ENCODE data around the gene CREB5. TPM values are rescaled to one million over a fixed set of nuclear protein-coding genes. Genes with fewer than 3 reads are reported as not detected.

The CREB5 gene
- total and polyA plus RNA-seq, 2 donors (not counting 3 experiments of a cell fraction or from before 2014, with no cell fraction given), result 19.6 to 28.4 TPM

GRCh38 chr7:28703037-28703765 lies 290.9 kb downstream of the CREB5 start:
- no TSS peak for BruUV-seq (replicated peaks)
- ChIA-PET CTCF (no interaction called here), POLR2A (no interaction called here)
- H2AFZ ChIP-seq (ENCODE audit: low read depth, low read length), result no peak overlapping the region
- no peak overlapping the region for H3K9ac ChIP-seq (replicated peaks; ENCODE audit: extremely low read depth, insufficient read depth, low read length)
- FAIRE-seq (no peak), DNase-seq (ENCODE audit: low read depth, low spot score) (no peak)
- H3K27me3 ChIP-seq (ENCODE audit: control insufficient read depth in 2 of 2, insufficient read depth in 2 of 2, low read length in 2 of 2), result no peaks in the 10 kb centered on the region
- H3K79me2 ChIP-seq (ENCODE audit: control insufficient read depth, insufficient read depth, low read length), result no peaks in the 10 kb centered on the region
- no peak overlapping the region for H3K4me2 ChIP-seq (ENCODE audit: insufficient read depth, low read length)
- H3K27ac ChIP-seq (ENCODE audit: insufficient read depth, low read depth, low read length), result no peak overlapping the region
- no peaks in the 10 kb centered on the region for H3K36me3 ChIP-seq (ENCODE audit: control insufficient read depth in 2 of 2, extremely low read depth in 1 of 2, insufficient read depth in 2 of 2, low read length in 2 of 2)
- no peak for TF ChIP-seq POLR2A (IDR thresholded peaks at IDR 0.05; ENCODE audit: low read depth, low read length)
- no peaks in the 10 kb centered on the region for H3K4me1 ChIP-seq (ENCODE audit: control insufficient read depth, extremely low read depth, insufficient read depth, low read length)
- H4K20me1 ChIP-seq (replicated peaks; ENCODE audit: control insufficient read depth, extremely low read depth, insufficient read depth, low read length), result no peaks in the 10 kb centered on the region
- intact Hi-C loops (cut with micrococcal nuclease) (no loop called here), dilution Hi-C loops (cut with MboI; ENCODE audit: extremely low pct_ligation_motif_present, low sequenced_read_pairs) (no loop called here)
- no peaks in the 10 kb centered on the region for H3K9me3 ChIP-seq (replicated peaks; ENCODE audit: control insufficient read depth, insufficient read depth, low read length)
- H3K9me1 ChIP-seq (replicated peaks; ENCODE audit: control insufficient read depth, extremely low read depth, insufficient read depth, low read length), result no peaks in the 10 kb centered on the region
- H3K4me3 ChIP-seq (replicated peaks in 1 of 3; ENCODE audit: insufficient read depth in 1 of 3, low read depth in 1 of 3, low read length in 3 of 3), result no peak overlapping the region

- Histone ChIP-seq H3K27me3 (ENCODE audit: control insufficient read depth in 2 of 2, insufficient read depth in 2 of 2, low read length in 2 of 2) (no peaks in the 10 kb centered on the region), H3K4me3 (replicated peaks in 1 of 3; ENCODE audit: insufficient read depth in 1 of 3, low read depth in 1 of 3, low read length in 3 of 3) (no peak overlapping the region), H3K9ac (replicated peaks; ENCODE audit: extremely low read depth, insufficient read depth, low read length) (no peak overlapping the region), H3K36me3 (ENCODE audit: control insufficient read depth in 2 of 2, extremely low read depth in 1 of 2, insufficient read depth in 2 of 2, low read length in 2 of 2) (no peaks in the 10 kb centered on the region), H3K9me3 (replicated peaks; ENCODE audit: control insufficient read depth, insufficient read depth, low read length) (no peaks in the 10 kb centered on the region), H4K20me1 (replicated peaks; ENCODE audit: control insufficient read depth, extremely low read depth, insufficient read depth, low read length) (no peaks in the 10 kb centered on the region), H3K4me2 (ENCODE audit: insufficient read depth, low read length) (no peak overlapping the region), H3K9me1 (replicated peaks; ENCODE audit: control insufficient read depth, extremely low read depth, insufficient read depth, low read length) (no peaks in the 10 kb centered on the region), H3K27ac (ENCODE audit: insufficient read depth, low read depth, low read length) (no peak overlapping the region), H2AFZ (ENCODE audit: low read depth, low read length) (no peak overlapping the region), H3K4me1 (ENCODE audit: control insufficient read depth, extremely low read depth, insufficient read depth, low read length) (no peaks in the 10 kb centered on the region), H3K79me2 (ENCODE audit: control insufficient read depth, insufficient read depth, low read length) (no peaks in the 10 kb centered on the region)
- no TSS peak for BruUV-seq (replicated peaks)
- DNase-seq (ENCODE audit: low read depth, low spot score), result no peak
- no peak for FAIRE-seq
- CTCF ChIA-PET, result interaction anchor here (1.1 kb wide), 1 partner anchor 28 kb away, joined by 3 read pairs; no protein-coding TSS in a partner anchor
- POLR2A ChIA-PET, result no interaction called here
- dilution Hi-C loops (cut with MboI; ENCODE audit: extremely low pct_ligation_motif_present, low sequenced_read_pairs), result no loop called here
- intact Hi-C loops (cut with micrococcal nuclease), result no loop called here
- no peak for TF ChIP-seq GATA2 (IDR thresholded peaks at IDR 0.05; ENCODE audit: insufficient read depth, insufficient read length, low read depth, low read length)
- TF ChIP-seq CTCF (IDR thresholded peaks at IDR 0.05; ENCODE audit: extremely low read depth in 1 of 2, insufficient read depth in 1 of 2, low read depth in 1 of 2, low read length in 2 of 2), result no peak
- TF ChIP-seq EZH2 (IDR thresholded peaks at IDR 0.05; ENCODE audit: borderline replicate concordance, low read depth, low read length, severe bottlenecking), result no peak
- no peak for TF ChIP-seq MAX (IDR thresholded peaks at IDR 0.05; ENCODE audit: insufficient read depth, insufficient read length)
- no peak for TF ChIP-seq MYC (IDR thresholded peaks at IDR 0.05; ENCODE audit: low read depth, low read length)
- TF ChIP-seq JUN (IDR thresholded peaks at IDR 0.05; ENCODE audit: borderline replicate concordance, insufficient read depth, insufficient read length, low read depth), result no peak
- TF ChIP-seq POLR2AphosphoS5 (IDR thresholded peaks at IDR 0.05; ENCODE audit: insufficient read depth, low read depth, low read length), result no peak
- TF ChIP-seq FOS (IDR thresholded peaks at IDR 0.05; ENCODE audit: borderline replicate concordance, insufficient read depth, low read length), result no peak
- no peak for TF ChIP-seq POLR2A (IDR thresholded peaks at IDR 0.05; ENCODE audit: low read depth, low read length)
These were observed 292.4 kb downstream of the CREB5 start for GRCh38 chr7:28704706-28705105.

Measured in endothelial cell of umbilical vein (primary cell).